Measurements from ENCODE around the gene EPHA5.
A peak's percentile ranks its signal among the peaks of the same experiment; 100 is the strongest.

The EPHA5 gene

GRCh38 chr4:65670331-65671031 is at the start of gene EPHA5:
Gene EPHA5 (minus strand): TSS chr4:65670489. CDS start chr4:65669742, 747 bp downstream.
- peak; percentile 57 for DNase-seq

GRCh38 chr4:65719635-65720034 is 49.3 kb upstream of the EPHA5 start:
- DNase-seq: no peak

GRCh38 chr4:65698631-65699030 is 28.3 kb upstream of the EPHA5 start:
- DNase-seq: no peak

GRCh38 chr4:65696436-65696835 is 26.1 kb upstream of the EPHA5 start:
- DNase-seq: no peak

GRCh38 chr4:65671372-65671771 is 1.1 kb upstream of the EPHA5 start:
- no peak for DNase-seq

GRCh38 chr4:65670020-65670330 is 314 bp downstream of the EPHA5 start:
- DNase-seq: no peak

- no peak for DNase-seq
These were observed 924 bp downstream of the EPHA5 start for GRCh38 chr4:65669111-65670019.

GRCh38 chr4:65668201-65669089 is 1.8 kb downstream of the EPHA5 start:
- DNase-seq: no peak

GRCh38 chr4:65667506-65668041 is 2.7 kb downstream of the EPHA5 start:
- no peak for DNase-seq

GRCh38 chr4:65665771-65666523 is 4.3 kb downstream of the EPHA5 start:
- DNase-seq: peak; percentile 43

- peak; percentile 2 for DNase-seq
These were observed 8.8 kb downstream of the EPHA5 start for GRCh38 chr4:65661471-65661870.

GRCh38 chr4:65658117-65658516 is 12.2 kb downstream of the EPHA5 start:
- DNase-seq: no peak

- no peak for DNase-seq
These were observed 14.3 kb downstream of the EPHA5 start for GRCh38 chr4:65656008-65656407.

GRCh38 chr4:65654976-65655375 is 15.3 kb downstream of the EPHA5 start:
- no peak for DNase-seq

- no peak for DNase-seq
These were observed 16.4 kb downstream of the EPHA5 start for GRCh38 chr4:65653740-65654361.

GRCh38 chr4:65651751-65652150 is 18.5 kb downstream of the EPHA5 start:
- DNase-seq: no peak

- no peak for DNase-seq
These were observed 19.3 kb downstream of the EPHA5 start for GRCh38 chr4:65651031-65651430.

GRCh38 chr4:65646136-65646535 is 24.2 kb downstream of the EPHA5 start:
- no peak for DNase-seq

GRCh38 chr4:65645185-65645584 is 25.1 kb downstream of the EPHA5 start:
- no peak for DNase-seq

- no peak for DNase-seq
These were observed 35.1 kb downstream of the EPHA5 start for GRCh38 chr4:65635051-65635821.

GRCh38 chr4:65624651-65625050 is 45.6 kb downstream of the EPHA5 start:
- no peak for DNase-seq

All from NCI-H146 (cell line).